NCI-H345 treated with DMSO at 0.1 percent for 48 hours (cell line): ENCODE data around the gene STARD10.
A peak's percentile ranks its signal among the peaks of the same experiment; 100 is the strongest.

Experiments
- DNase-seq: peaks from one replicate; lab custom pipeline; 2025; ENCODE audit not compliant: unreplicated experiment; lab: John Stamatoyannopoulos, UW

The STARD10 gene

DNA sequence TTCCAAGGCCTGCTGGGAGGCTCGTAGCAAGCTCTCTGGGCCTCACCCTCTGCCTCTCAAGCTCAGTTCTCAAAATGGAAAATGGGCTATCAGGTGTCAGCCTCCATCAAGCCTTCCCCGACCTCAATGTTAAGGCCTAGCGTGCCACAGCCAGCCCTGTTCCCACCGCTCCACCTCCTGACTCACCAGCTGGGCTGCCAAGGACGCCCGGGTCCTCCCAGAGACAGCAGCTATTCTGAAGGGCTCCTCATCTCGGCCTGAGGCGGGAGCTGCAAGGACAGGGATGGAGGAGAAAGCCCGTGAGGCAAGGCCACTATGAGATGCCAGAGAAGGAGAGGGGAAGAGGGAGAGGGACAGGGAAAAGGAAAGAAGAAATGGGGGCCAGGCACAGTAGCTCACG is 61.5 kb downstream of the STARD10 start:
- DNase-seq = no peak

DNA sequence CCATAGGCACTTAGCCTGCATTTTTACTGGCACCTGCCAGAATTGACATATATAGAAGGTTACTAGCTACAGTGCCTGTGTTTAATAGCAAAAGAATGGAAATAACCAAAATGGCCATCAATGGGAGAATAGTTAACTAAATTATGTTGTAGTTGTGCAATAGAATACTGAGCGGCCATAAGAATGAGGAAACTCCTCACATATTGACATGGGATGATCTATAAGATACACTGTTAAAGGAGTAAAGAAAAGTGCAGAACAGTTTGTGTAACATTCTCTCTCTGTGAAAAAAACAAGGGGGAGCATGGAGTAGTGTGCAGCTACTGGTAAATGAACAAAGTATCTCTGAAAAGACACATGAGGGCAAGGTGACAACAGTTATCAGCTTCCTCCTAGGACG is 63.1 kb downstream of the STARD10 start:
- DNase-seq = no peak

DNA sequence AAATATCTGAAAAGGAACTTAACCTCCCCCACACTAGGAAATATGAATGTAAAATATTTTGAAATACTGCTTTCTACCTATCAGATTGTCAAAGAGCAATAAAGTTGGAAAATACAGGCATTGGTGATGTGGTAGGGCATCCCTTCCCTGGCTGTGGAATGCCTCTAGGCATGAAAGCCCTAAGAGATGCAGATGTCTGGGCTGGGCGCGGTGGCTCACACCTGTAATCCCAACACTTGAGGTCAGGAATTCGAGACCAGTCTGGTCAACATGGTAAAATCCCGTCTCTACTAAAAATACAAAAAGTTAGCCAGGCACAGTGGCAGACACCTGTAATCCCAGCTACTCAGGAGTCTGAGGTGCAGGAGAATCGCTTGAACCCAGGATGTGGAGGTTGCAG is 63.6 kb downstream of the STARD10 start:
- DNase-seq = no peak

DNA sequence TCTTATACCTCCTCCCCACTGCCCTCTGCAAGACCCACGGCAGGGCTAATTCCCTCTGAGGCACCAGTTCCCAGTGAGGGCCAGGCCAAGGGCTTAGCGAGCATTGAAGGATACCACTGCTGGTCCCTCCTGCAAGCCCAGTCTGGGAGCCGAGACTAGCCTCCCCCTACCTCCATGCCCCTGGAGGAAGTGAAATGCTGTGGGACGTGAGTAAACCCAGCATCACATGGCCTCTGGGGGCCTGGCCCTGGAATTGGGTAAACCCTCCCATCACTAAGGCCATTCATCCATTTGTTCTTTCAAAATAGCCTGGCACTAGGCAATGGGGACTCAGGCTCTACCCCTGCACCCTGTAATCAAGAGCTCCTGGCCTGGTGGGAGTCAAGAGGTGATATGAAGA is 66.3 kb downstream of the STARD10 start:
- no peak for DNase-seq

DNA sequence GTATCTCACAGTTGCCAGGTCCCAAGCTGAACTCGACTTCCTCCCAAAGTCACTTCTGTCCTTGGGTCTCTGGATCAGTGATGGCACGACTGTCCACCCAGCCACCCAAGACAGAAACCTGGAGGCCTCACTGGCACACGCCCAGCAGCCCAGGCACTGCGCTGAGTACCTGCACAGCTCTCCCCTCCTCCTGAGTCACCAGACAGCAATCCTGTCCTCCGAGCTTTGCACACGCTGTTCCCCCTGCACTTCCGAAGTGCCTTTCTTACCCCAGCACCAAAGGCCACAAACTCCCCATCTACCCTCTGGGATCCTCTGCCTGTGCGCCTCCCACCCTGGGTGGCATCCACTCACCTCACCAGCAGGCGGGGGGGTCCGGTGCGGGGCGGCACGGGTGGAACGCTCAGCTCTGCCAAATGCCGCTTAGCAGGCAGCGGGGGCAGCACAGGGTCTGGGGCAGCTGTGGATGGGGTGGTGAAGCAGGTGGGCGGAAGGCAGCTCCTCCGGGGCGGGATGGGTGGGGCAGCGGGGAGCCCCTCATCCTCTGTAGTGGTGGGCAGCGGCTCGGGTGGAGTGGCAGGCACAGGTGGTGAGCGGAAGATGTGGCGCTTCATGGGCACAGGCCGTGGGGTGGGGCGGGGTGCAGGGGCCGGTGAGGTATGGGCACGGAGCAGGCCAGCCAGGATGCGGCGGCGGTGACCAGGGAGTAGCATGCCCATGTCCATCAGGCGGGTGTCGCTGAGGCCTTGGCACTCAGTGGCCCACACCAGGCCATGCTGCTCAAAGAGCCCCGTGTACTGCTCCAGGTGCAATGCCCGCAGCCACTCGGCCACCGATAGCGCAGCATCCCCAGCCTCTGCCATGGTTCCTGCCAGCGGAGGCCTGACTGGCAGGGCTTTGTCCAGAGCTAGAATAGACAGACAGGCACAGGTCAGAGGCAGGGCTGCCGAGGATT is 67.3 kb downstream of the STARD10 start:
- no peak for DNase-seq

DNA sequence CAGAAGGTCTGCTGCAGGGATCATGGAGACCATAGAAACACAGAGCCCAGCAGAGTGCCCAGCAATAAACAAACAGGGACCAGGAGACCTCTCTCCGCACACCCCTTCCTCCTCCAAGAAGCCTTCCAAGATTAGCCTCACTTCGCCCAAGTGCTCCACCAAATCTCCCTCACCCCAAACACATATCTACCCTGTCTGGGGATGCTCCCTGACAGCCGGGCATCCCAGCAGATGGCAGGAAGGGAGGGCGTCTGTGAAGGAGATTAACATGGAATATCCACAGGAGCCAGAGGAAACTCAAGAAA is 68.2 kb downstream of the STARD10 start:
- DNase-seq = no peak

DNA sequence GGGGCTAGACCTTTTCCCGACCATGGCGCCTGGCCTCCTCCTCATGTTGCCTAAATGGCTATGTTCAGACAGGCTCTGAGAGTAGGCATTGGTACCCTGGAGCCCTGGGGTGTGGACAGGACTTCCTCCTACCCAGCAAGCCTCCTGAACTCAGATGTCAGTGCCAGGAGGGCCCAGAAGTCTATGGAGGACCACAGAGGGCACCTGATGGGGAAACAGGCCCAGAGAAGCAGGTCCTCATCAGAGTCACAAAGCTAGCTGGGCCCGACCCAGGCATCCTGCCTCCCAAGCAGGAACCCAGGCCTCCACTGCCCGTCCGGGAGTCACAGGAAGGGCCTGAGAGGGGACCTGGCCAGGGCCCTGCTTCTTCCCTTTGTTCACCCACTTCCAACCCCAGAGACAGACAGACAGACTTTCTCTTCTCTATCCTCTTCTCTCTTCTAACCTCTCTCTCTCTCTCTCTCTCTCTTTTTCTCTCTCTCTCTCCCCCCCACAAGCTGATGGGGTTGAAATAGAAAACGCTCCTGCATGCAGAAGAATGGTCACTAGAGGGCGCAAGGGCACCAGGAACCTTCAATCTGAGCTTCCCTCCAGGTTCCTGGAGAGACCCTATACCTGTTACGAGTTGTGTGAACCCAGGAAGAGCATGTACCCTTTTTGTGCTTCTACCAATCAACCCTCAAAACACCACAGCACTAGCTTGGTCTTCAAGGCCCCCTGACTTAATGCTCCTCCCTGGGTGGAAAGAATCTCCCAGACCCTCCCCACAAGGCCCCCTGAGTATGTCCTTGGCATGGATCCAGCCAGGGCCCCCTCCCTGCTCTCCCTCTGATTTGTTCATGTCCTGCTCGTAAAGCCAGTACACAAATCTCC is 68.8 kb downstream of the STARD10 start:
- DNase-seq = peak; percentile 66

DNA sequence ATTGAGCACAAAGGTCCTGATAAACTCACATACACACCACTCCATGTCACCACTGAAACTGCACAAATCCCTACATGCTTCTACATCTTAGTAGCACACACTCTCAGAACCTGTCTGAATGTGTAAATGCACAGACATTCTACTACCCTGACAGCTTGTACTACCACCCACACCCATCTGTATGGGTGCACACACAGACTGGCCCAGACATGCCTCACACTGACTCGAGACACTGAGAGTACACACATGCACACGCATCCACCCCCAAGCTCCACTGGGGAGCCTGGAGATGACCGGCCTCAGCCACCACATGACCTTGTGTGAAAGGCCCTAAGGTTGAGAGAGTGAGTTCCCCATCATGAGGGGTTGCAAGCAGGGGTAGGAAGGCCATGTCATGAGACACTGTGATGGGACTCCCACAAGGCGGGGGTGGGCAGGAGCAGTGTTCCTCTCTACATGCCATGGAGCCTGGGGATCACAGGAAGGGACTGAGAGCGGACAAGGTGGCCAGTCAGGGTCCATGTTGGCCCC is 69.8 kb downstream of the STARD10 start:
- no peak for DNase-seq

DNA sequence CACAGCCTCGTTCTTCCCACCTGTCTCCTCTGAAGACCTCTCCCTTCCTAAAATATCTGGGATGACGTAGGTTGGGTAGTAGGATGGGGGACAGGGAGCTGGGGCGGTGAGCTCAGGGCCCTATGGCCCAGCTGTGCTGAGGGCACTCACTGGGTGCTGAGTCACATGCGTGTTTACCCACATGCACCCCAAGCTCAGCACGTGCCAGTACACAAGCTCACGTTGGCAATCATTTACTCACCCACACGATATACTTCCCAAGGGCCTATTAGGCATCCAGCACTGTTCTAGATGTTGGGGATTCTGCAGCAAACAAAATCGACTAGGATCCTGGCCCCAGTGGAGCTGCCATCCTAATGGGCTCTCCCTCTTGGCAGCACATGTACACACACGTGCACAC is 70.3 kb downstream of the STARD10 start:
- no peak for DNase-seq

DNA sequence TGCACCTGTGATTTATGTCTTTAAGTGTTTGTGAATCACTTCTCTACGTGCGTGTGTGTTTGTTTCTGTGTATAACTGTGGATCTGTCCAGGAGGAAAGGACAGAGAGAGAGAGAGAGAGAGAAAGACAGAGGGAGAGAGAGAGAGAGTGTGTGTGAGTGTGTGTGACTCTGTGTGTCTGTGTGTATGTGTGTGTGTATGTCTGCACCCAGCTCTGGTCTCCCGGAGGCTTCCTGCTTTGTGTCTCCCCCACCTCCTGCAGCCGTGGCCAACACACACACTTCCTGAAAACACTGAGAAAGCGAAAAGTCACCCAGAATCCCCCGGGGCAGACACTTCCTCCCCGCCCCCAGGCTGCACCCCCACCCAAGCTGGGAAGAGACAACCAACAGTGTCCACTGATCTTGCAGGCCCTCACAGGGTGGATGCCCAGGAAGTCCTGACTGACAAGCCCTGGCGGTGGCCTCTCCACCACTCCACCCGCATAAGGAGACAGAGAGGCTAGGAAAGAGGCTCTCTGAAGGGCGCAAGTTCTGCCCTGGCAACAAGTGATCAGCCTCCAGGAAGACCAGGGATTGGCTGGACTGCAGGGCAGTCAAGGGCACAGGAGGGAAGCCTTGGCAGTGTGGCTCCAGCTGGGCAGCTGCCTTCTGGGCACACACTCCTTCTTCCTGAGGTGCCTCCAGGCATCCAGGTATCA is 71.6 kb downstream of the STARD10 start:
- DNase-seq = peak; percentile 17

DNA sequence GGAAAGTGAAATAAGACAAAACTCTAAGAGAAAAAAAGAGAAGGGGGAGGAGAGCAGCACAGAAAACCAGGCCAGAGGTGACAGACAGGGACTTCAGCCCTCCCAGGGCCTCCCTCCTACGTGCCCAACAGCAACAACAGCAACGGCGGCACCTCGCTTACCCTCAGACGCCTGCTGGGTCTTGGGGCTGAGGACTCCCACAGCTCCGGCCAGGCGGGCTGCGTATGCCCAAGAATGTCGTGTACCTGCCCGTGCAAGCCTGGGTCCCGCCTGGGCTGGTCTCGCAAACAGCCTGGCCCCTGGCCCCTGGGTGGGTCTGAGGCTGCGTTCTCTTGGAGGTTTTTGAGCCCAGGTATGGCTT is 72.2 kb downstream of the STARD10 start:
- no peak for DNase-seq

DNA sequence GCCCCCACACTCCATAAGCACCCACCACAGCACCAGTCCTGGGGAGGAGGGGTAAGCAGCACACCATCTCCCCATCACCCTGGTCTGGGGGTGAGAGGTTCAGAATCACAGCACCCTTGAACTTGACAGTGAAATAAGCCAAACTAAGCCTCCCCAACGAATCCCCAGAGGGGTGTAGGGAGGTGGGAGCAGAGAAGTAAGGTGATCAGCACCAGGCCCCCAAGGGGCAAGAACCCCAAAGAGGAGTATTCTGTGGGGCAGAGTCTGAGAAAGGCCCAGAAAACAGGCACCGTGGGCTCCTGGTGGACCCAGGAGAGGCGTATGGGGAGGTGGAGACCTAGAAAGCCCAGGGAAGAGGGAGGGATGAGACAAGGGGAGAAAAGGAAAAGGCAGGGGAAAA is 72.6 kb downstream of the STARD10 start:
- DNase-seq = no peak

DNA sequence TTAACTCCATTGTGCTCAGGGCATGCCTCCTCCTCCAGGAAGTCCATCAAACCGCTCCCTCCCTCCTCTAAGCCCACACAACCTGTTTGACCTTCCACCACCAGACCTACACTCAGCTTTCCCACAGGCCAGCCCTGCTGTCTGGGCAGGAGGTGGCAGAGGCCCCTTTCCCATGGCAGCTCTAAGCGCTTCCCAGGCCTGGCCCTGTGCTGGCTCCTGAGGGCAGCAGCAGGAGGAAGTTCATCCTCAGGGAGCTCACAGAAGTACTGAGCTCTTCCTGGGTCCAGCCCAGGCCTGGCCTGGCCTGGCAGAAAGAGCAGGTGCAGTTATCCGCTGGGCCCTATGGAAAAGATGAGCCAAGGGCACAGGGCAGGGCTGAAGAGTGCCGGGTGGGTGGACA is 73.1 kb downstream of the STARD10 start:
- no peak for DNase-seq

DNA sequence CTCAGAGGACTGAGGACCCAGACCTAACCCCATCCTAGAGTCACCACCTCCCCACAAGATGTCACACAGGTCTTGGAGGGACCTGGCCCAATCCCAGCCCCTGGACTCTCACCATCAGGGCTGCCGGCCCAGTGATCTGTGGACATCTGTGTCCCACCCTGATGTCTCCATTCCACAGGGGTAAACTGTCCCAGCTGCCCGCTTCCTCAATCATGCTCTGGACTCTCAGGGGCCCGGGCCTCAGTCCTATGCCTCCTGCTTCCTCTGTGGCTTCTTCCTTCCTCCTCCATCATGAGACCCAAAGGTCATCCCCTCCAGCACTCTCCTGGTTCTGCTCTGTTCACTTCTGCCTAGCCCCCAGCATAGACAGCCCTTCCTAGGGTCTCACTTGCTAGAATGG is 73.8 kb downstream of the STARD10 start:
- DNase-seq = no peak

DNA sequence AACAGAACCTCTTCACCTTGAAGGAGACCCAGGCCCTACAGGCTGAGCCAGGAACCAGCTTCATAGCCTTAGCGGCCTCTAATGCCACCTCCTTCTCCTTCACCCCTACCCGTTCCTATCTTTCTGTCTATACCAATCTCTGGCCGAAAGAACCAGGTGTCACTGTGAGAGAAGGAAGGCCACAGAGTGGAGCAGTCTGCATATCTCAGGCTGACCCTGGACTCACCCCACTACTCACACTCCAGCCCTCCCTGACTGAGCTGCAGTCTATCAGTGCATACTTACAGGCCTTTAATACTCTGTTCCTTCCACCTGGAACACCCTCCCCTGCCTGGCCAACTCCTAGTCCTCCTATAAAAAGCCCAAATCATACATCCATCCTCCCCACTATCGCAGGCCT is 74.3 kb downstream of the STARD10 start:
- DNase-seq = no peak

DNA sequence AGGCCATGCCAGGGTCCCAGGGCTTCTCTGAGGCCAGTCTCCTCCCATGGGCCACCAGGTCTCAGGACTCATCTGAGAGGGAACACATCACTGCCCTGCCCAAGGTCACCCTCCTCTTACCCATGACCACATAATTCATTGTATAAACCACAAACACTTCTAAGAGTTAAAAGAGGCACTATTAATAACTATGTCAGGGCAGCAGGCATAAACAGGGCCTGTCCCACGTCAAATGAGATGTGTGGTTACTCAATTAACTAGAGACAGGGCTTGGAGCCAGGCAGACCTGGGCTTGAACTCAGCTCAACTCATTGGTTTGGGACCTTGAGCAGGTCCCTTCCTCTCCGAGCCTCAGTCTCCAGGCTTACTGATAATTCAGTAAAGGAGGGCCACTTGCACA is 74.7 kb downstream of the STARD10 start:
- no peak for DNase-seq

DNA sequence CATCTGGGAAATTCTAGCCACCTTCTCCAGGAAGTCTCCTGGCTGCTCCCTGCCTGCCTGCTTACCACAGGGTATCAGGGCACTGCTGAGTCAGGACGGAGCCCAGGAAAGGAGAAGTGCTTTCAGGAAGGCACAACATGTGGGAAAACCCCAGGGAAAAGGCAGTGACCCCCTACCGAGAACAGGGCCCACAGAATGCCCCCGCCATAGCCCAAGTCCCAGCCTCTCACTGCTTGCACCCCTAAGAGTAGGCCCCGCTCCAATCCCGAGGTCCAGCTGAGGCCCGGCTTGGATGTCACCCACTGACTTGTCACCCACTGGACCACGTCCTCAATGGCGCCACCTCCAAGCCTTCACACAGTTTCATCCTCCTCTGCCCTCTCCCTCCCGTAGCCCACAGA is 75.7 kb downstream of the STARD10 start:
- no peak for DNase-seq

DNA sequence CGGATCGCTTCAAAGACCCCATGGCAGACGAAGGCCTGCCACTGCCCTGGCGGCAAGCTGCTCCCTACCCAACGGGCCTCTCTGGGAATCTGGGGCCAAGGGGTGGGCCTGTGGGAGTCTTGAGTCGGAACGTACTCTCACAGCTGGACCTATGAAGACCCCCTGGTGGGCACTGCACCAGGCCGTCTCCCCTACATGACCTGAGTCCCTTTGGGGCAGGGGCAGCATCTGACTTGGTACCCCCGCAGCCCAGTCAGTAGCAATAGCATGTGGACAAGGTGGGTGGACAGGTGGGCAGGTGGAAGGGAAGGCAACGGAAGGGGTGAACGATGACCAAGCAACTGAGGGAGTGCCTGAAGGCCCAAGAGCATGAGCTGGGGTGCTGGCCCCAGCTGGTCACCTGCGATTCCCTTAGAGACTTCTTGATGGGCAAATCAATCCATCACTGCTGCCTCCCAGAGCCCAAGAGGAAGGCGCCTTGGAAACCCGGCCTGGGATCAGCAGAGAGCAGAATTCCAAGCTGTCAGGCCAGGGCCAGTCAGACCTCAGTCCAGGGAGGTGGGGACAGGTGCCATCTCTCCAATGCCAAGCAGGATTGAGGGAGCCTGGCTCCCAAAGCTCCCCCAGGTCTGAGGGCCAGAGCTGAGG is 76.9 kb downstream of the STARD10 start:
- no peak for DNase-seq

DNA sequence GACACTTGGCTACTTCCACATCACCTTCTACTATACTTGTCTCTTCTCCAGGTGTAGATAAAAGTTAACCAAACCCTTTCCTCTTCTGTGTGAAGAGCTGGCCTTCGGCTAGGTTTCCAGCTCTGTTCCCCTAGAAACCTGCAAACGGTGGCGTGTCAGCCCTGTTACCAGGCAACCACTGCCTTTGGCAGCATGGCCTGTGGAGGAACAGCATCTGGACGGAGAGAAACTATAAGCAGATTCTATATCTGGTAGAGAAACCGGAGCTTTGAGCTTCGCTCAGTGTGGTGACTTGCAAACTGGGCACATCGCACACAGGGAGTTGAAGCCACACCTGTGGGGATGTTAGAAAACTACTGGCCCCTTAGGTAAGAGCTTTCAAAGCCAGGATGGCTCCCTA is 77.6 kb downstream of the STARD10 start:
- DNase-seq = no peak

DNA sequence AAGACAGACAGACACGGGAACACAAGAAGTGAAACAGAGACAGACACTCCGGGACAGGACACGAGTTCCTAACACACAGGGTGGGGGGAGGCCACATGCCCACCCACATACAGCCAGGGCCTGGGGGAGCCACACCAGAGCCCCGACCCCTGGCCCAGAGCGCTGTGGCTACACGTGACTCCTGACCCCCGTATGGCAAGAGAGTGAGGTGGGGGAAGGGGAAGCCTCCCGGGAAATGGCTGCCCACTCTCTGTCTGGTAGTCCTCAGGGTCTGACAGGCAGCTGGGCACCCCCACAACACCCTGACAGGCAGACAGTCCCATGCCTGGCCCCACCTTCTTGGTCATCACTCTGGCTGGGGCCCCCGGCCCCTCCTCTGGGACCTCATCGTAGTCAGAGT is 81.0 kb downstream of the STARD10 start:
- no peak for DNase-seq

DNA sequence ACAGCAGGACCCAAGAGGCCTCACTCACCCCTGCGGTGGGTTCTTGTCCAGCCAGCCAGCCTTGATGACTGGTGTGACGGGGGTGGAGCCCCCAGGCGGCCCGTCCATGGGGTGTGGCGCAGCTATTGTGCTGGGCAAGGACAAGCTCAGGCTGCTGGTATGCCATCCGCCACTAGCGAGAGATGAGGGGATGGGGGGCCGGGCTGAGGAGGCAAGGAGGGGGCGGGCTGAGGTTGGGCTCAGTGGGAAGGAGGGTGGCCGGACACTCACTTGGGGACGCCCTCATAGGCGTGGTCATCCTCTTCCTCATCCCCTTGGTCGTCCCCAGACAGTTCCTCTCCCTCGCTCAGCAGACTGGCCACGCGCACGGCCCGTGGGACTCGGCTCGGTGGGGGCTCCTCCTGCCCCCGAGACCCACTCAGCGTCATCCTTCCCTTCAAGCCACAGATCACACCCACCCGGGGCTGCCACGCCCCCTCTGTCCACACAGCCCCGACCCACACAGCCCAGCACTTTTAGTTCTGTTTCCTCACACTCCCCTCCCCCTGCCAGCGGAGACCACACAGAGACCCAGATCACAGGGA is 81.6 kb downstream of the STARD10 start:
- DNase-seq = no peak
